HG03064 (cell line): Measurements from ENCODE around the gene INSYN2B.

Experiments used
- ATAC-seq: cut with Tn5 transposase; IDR thresholded peaks from one replicate; pipeline ENCODE4 v1.9.1; 2021; ENCODE audit warnings: low read depth; ENCODE audit not compliant: unreplicated experiment

The INSYN2B gene

GRCh38 chr5:169938439-169938838 lies 41.9 kb downstream of the INSYN2B start:
- no peak for ATAC-seq

- ATAC-seq: no peak
These were observed 44.5 kb downstream of the INSYN2B start for GRCh38 chr5:169935762-169936161.

- no peak for ATAC-seq
These were observed 45.3 kb downstream of the INSYN2B start for GRCh38 chr5:169934990-169935389.

GRCh38 chr5:169933616-169934015 lies 46.7 kb downstream of the INSYN2B start:
- no peak for ATAC-seq

GRCh38 chr5:169933127-169933526 lies 47.2 kb downstream of the INSYN2B start:
- no peak for ATAC-seq

- no peak for ATAC-seq
These were observed 56.3 kb downstream of the INSYN2B start for GRCh38 chr5:169923988-169924387.

- no peak for ATAC-seq
These were observed 57.8 kb downstream of the INSYN2B start for GRCh38 chr5:169922474-169922873.

GRCh38 chr5:169921949-169922348 lies 58.3 kb downstream of the INSYN2B start:
- no peak for ATAC-seq

- no peak for ATAC-seq
These were observed 58.9 kb downstream of the INSYN2B start for GRCh38 chr5:169921384-169921783.

- no peak for ATAC-seq
These were observed 59.8 kb downstream of the INSYN2B start for GRCh38 chr5:169920474-169920873.

GRCh38 chr5:169918228-169918627 lies 62.1 kb downstream of the INSYN2B start:
- ATAC-seq: no peak

- no peak for ATAC-seq
These were observed 62.8 kb downstream of the INSYN2B start for GRCh38 chr5:169917500-169917899.

GRCh38 chr5:169914766-169915165 lies 65.5 kb downstream of the INSYN2B start:
- ATAC-seq: no peak

GRCh38 chr5:169913479-169913878 lies 66.8 kb downstream of the INSYN2B start:
- no peak for ATAC-seq

GRCh38 chr5:169911448-169912212 lies 68.7 kb downstream of the INSYN2B start:
- no peak for ATAC-seq

GRCh38 chr5:169910393-169910792 lies 69.9 kb downstream of the INSYN2B start:
- no peak for ATAC-seq

GRCh38 chr5:169909945-169910344 lies 70.3 kb downstream of the INSYN2B start:
- ATAC-seq: no peak

- ATAC-seq: no peak
These were observed 71.4 kb downstream of the INSYN2B start for GRCh38 chr5:169908864-169909263.

GRCh38 chr5:169906745-169907649 lies 73.3 kb downstream of the INSYN2B start:
- no peak for ATAC-seq

- no peak for ATAC-seq
These were observed 75.3 kb downstream of the INSYN2B start for GRCh38 chr5:169905017-169905416.

GRCh38 chr5:169904508-169904907 lies 75.8 kb downstream of the INSYN2B start:
- ATAC-seq: no peak

- ATAC-seq: no peak
These were observed 76.2 kb downstream of the INSYN2B start for GRCh38 chr5:169904059-169904458.
